ENCODE results near the gene HMX2.

The HMX2 gene

DNA sequence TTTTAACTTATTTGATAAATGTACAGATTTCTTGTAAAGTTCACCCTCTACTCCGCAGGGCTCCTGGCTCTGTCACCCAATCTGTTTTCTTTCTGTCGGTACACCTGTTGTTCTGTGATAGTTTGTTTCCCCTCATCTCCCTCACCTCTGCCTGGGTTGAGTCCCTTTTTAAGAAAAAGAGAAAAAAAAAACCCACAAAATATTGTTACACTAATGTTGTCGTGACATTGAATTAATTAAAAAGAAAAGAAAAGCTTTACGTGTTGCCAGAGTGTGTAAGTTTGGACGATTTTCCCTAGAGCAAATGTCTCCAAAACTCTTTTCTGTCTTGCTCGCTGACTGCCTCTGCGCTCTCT lies 8.8 kb upstream of the HMX2 start:
- no peak for DNase-seq (ENCODE audit: low spot score)

DNA sequence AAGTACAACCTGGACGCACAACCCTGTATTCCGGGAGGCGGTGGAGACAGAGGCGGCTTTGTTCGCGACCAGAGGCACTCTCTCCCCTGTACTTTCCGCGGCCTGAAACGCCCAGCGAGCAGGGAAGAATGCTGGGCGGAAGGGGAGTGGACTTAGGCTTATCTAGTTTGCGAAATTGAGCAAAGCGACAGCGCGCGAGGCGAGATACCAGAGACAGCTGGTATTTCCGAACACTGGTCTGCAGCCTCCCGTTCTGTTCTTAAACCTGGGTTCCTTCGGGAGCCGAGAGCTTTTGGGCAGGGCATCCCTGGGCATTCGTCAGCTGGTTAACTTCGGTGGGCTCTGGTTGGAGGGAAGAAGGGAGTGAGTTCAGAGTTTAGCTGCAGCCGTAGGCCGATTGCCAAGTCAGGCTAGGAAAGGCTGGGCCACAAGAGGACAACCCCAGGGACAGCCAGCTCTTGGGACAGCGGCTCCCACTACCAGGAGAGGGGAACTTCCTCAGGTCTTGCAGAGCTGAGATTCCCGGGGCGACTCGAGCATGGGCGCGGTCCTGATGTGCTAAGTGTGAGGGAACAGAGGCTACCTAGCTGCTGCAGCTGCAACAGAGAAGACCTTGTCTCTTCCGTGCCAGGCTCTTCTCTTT lies 8.3 kb upstream of the HMX2 start:
- DNase-seq (ENCODE audit: low spot score): peak; percentile 65

DNA sequence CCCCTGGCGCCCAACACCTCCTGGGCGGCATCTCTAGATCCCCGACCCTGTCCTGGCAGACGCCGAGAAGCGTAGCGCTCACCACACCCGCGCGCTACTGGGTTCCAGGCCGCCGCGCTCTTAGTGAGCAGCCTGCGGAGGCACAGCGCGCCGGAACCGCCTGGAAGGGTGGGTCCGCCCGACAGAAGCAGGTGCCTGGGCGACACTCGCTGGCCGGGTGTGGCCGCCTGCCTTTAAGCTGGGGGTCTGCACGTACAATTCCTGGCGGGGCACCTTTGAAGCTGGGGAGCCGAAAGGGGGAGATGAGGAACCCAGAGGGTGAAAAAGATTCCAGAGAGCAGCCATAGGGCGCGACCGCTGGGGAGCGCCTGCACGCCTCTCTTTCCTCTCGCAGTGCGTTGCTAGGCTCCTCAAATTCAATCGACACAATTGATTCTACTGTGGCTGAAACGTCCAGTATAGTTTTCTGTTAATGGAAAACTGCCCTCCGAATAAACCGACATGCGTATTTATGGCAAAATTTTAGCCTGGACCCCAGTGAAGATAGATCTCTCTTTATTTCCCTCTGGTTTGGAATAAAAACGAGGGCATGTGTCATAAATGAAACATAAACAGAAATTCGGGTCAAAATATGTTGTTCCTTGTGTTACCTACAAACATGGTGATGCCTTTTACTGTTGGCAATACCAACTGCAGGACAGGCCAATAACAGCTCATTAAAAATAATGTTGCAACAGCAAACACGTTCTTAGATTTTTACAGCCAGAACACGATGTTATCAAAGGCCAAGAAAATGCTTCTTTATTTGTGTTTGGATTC lies 7.6 kb upstream of the HMX2 start:
- no peak for DNase-seq (ENCODE audit: low spot score)

DNA sequence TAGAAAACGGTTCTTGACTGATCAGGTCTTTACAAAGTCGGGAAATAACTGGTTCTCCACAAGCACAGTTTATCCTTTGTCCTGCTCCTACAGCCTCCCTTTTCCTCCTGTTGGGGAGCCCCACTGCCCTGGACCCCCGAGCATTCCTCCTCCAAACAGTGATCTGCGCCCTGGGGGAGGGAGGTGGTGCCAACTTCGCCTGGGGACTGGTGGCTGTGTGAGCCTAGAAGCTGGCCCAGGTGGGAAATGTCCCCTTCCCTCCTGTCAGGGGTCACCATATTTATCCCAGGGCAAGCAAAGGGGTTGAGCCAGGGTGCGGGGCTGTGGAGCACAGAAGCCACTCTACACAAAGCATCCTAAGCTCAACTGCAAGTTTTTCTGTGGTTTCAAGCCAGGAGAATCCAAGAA lies 6.9 kb upstream of the HMX2 start:
- no peak for DNase-seq (ENCODE audit: low spot score)

DNA sequence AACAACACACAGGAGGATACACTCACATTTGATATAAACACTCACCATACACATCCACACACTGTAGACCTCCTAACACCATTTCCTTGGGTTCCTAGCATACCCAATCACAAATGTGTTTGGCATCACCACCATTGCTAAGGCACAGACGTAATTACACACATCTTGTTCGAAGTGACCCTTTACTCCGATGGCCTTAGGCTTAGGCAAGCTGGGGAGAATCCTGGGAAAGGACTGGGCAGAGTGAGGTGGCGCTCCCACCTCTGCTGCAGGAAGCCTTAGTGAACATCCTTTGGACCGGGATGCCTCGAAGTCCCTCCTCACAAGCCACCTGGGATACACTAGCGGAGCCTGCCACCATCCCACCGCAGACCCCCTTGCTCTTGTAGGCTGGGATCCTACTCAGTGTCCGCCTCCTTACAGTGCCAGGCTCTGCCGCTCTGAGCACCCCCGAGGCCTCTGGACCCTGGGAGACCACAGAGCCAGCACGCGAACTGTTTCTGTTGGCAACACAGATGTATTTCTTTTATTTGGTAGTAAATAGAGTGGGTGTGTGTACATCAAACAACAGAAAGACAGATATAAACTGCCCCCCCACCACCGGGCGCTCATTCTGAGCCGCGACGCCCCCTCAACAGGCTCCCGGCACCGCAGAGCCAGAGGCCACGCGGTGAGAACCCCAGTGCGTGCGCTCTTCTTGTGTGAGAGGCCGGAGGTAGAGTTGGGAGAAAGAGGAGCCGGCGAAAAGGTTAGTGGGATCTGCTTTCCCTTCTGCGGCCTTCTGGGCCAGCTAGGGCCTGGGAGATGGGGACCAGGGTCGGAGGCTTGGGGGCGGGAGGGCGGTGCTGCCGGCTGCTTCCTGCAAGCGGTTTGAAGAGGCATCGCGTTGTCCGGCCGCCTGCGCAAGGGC lies 5.9 kb upstream of the HMX2 start:
- no peak for DNase-seq (ENCODE audit: low spot score)

DNA sequence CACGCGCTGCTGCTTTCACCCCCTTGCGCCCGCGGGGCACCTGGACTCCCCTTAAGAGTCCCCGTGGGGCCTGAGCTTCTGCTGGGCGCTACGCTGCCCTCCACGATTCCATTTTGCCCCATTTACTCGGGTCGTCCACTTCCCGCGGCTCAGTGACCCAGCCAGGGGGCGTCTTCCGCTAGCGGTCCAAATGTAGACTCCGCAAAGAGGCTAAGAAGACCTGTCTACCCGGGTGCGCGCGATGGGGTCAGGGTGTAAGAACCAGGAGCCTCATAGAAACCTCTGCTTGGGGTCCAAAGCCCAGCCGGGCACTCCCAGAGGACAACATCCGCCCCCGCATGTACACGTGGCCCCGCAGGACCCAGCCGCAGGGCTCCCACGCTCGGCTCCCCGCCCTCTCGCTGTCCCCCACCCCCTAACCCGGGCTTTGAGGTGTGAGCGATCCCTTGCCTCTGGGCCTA lies 5.2 kb upstream of the HMX2 start:
- no peak for DNase-seq (ENCODE audit: low spot score)

DNA sequence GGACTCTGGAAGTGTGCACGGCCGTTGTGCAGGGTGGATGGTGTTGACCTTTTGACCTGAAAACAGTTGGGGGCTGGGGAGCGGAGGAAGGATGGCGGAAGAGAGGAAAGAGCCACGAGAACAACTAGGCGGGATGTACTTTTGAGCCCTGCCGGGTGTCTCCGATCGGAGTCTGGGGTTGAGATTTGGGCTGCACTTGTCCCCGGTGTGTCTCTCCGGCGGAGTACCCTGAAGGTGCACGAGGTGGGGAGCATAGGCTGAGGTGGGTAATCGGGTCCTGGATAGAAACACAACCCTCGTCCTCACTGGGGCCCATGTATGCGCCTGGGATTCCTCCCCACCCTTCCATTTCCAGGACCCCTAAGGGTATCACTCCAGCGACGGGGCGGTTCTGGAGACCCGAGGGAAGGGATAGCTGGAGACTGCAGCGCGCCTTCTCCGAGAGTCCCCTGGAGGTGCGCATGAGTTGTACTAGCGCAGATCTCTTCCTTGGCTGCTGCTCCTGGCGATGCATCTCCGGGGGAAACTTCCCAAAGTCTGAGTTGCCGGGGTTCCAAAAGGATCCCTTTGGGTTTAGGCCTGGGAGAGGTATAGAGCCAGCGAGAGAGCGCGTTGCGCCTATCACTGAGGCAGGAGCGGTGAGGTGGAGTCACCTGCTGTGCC lies 4.6 kb upstream of the HMX2 start:
- DNase-seq (ENCODE audit: low spot score): no peak

DNA sequence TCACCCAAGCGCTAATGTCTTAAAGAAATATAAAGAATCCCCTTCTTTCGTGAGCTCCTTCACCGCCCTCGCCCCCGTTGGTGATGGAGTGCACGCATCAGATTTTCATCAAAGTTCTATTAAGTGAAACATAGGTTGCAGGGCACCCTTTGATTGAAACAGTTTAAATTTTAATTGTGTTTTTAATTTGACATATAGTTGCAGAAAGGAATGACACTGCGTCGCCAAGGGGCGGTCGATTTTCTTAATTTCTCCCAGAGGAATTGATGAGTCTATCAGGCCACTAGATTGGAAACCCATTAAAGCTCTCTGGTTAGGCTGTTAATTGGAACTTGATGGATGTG lies 4.1 kb upstream of the HMX2 start:
- DNase-seq (ENCODE audit: low spot score): no peak

DNA sequence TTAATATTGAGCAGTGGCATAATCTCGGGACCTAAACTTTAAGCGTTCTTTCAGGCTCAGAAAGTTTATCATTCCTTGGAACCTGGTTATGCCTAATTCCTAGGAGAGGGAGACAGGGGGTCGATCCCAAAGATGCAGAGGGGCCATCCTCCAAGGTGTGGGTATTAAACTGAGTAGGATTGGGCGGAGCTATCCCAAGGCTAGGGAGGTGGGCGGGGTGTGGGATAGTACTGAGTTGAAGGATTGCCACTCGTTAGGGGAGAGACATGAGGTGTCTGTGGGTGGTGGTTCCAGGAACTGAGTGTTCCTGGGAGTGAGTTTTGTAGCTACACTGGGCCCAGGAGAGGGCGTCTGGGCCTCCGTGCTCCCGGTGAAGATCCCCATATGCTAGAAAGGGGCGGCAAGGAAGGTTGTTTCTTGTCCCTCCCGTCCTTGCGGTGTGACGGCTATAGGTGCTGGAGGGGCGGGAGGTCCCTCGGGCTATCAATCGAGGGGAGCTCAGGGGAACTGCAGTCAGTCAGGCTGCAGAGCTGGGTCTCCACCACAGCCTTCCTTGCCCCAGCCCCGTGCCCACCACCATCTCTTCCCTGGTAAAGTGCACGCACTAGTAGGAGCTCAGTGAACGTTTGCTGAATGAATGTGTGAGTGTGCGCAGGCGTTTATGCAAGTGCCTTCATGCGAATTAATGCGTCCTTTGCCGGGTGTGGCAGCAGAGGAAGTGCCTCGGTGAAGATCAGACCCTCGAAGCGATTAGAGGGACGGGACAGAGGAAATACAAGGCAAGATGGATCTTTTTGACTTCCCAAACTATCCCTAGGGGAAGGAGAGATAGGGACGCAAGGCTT lies 3.0 kb upstream of the HMX2 start:
- peak; percentile 67 for DNase-seq (ENCODE audit: low spot score)

DNA sequence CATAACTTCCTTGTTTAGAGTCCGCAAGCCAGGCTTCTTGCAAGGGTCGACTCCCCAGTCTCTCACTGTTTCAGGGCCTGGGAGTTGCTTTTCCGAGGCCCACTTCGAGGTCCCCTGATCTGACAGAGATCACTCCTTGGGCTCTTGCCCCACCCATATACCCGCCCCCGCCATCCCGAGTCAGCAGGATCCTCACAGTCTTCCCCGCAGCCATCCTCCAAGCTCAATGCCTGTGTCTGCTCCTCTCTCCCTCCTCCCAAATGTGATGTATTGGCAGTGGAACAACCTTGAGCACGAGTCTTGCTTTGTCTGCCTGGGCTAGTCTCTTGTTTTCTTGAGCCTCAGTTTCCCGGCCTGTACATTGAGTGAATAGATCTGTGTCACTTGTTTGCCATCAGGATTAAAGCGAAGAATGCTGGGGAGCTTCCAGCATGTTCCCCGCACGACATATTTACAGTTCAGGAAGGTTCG lies 2.4 kb upstream of the HMX2 start:
- DNase-seq (ENCODE audit: low spot score): no peak

DNA sequence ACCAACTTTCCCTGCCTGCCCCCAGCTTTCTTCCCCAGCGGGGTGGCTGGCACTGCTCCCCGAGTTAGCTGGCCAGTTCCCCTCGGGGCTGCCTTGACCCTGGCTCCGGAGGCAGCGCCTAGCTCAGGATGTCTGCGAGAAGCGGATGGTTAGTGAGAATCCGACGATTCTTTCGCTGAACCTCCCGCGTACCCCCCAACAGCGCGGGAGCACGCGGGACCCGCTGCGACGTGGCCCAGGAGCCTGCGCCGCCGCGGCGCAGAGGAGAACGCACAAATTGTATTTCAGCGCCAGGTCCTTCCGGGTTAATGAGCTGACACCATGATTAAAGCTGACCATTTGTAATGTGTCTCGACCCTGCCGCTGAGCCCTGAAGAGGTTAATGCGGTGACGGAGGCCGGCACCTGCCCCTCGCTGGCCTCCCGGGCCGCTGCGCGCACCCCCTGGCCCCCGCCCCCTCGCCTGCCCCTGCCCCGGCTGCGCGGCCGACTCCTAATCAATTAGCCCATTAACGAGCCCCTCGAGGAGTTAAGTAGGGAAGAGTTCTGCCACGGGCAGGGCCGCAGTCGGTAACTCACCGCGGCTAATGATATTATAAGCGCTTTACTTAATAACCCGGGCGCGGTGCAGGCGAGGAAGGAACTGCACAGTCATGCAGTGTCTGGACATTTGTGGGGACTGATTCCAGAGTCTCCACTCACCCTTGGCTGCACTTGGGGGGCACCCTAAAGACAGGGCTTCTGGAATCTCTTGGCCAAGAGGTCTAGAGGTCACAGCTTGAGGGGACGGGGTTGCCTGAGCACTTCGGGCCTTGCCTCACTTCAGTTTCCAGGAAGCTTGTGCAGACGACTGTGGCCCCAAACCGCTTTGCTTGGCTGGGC lies 1.7 kb upstream of the HMX2 start:
- DNase-seq (ENCODE audit: low spot score): peak; percentile 65

DNA sequence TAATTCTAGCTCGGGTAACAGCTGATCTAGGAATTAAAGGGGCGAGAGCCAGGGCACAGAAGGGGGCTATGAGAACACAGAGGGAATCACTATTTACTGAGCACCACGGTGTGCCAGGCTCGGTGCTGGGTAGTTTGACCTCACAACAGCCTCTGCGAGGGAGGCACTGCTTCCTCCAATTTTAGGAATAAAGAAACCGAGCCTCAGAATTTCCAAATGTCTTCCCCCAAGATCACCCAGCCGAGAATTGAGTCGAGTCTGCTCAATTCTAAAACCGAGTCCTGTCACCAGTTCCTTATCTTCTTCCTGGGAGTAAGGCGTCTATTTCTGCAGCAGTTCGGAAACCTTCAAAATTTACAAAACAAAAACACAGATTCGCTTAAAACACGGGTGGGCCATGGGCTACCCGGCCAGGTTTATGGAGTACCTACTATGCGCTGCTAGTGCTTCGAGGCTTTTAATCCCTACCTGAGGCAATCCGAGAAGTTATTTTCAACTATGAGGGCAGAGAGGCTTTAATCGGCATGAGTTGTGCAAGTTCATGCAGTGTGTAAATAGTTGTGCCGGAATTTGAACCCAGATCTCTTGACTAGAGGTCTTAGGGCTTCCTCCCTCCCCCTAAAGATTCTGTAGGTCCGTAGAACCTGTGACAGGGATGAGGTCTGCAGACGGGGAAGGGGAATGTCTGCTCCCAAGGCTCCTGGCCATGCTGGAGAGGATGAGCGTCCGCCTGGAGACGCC lies 872 bp upstream of the HMX2 start:
- DNase-seq (ENCODE audit: low spot score): no peak

DNA sequence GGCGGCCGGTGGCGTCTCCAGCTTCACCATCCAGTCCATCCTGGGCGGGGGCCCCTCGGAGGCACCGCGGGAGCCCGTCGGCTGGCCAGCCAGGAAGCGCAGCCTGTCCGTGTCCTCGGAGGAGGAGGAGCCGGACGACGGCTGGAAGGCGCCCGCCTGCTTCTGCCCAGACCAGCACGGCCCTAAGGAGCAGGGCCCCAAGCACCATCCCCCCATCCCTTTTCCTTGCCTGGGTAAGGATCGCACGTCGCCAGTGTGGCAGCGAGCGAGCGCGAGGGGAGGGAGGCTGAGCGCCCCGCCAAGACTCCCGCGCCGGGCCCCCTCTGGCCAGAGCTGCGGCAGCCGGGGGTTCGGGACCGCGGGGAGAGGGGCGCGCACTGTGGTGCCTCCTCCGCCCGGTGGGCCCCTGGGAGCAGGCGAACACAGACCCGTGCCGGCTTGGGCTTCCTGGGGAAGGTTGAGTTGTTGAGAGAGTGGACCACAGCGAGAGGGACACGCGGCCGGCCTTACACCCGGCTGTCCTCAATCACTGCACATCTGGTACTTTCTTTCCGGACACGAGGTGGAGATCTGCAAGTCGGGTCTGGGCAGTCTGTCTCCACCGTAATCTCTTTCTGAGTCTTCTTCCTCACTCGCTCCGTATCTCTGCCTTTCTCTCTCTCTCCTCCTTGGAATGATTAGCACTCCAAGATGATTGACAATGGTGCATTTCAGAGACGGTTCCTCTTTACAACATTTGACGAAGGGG lies 652 bp downstream of the HMX2 start:
- no peak for DNase-seq (ENCODE audit: low spot score)

DNA sequence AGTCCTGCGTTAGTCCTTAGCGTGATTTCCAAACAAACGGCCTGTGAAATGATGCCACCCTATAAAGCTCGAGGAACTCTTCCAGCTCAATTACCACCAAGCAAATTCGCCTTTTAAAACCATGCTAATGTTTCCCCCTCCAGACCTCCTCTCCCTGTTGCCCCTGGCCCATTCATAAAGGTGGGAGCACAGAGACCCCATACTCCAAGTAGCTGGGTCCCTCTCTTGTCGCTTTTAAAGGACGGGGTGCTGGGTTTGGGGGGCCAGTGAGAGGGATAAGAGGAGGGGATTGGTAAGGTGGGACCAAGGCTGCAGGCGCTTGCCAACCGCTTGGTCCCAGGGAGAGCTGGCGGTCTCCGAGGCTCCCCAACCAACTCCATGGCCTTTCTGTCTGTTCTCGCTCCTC lies 1.2 kb downstream of the HMX2 start:
- DNase-seq (ENCODE audit: low spot score): no peak

DNA sequence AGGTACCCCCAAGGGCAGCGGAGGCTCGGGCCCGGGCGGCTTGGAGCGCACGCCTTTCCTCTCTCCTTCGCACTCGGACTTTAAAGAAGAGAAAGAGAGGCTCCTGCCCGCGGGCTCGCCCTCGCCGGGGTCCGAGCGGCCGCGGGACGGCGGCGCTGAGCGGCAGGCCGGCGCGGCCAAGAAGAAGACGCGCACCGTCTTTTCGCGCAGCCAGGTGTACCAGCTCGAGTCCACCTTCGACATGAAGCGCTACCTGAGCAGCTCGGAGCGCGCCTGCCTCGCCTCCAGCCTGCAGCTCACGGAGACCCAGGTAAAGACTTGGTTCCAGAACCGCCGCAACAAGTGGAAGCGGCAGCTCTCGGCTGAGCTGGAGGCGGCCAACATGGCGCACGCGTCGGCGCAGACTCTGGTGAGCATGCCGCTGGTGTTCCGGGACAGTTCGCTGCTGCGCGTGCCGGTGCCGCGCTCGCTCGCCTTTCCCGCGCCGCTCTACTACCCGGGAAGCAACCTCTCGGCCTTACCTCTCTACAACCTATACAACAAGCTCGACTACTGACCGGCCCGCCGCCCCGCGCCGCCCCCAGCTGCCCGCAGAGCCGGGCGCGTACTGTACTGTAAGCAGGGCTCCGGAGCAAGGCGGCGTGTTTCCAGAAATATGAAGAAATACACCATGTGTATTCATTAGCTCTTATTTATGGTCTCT lies 1.8 kb downstream of the HMX2 start:
- no peak for DNase-seq (ENCODE audit: low spot score)

DNA sequence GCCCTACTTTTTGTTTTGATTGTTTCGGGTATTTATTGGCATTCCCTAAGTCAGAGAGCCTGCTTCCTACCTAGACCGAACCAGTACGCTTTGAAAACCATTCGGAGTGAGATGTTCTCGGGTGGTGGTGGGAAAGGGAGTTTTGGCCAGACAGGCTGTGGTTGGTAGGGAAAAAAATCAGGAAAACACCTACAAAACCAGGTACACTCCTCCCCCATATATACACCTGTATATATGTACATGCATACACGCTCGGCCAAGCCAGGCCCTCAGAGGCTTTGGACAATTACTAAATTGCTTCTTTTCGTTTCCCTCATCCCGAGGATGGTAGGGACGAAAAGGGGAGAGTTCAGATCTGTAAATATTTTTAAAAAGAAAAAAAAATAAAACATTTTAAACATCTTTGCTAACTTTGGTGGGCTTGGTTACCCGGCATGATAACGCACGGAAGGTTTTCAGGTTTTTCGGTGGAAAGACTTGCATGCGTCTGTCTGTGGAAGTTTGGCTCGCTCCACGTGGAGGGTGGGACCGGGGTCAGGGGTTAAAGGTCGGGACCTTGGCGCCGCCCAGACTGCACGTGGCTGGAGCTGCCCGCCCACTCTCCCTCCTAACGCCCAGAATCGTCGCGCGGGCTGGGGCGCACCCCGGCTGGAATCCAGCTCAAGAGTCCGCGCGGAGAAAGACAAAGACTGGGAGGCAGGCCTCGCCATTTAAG lies 2.5 kb downstream of the HMX2 start:
- DNase-seq (ENCODE audit: low spot score): no peak

Data from SK-N-DZ (cell line).